HepG2 (cell line): ENCODE data around the gene LCAT. TPM values are rescaled to one million over a fixed set of nuclear protein-coding genes. Genes with fewer than 3 reads are reported as not detected.

ENCODE experiments used
- ATAC-seq: fragments of 200-7000 bp; cut with Tn5 transposase; 3 replicates; pipeline ENCODE4 v1.9.1; 2020; ENCODE audit warnings: mild to moderate bottlenecking, moderate library complexity
- BruUV-seq: library from RNA; stranded (reverse); fragments of 400-500 nt; replicated peaks from 2 replicates; lab custom pipeline; 2021; lab: Mats Ljungman, UMichigan
- CTCF ChIA-PET: fragments of 300-600 bp; formaldehyde crosslinking; extraction: SDS; loops from one replicate; lab custom pipeline; 2021; ENCODE audit warnings: low total read pairs, inconsistent platforms, low intra/inter-chr PET ratio; lab: Yijun Ruan, JAX
- POLR2A ChIA-PET: fragments of 350-600 bp; sonication (Branson Sonifier 250); formaldehyde crosslinking; loops from one replicate; lab custom pipeline; 2020; ENCODE audit warnings: antibody characterized with exemption, inconsistent platforms; lab: Yijun Ruan, JAX
- DNase-seq: peaks from one replicate; pipeline ENCODE4 v3.0.0-alpha.2; 2015; ENCODE audit warnings: low spot score
- FAIRE-seq: peaks from 3 replicates; lab custom pipeline; 2011; peaks lifted over from hg19 to GRCh38; lab: Jason Lieb, UNC
- H2AFZ ChIP-seq: one replicate; pipeline ENCODE4 v1.6.1; 2011; ENCODE audit warnings: low read length, inconsistent platforms
- H3K27ac ChIP-seq: fragments of 300-600 bp; 3 replicates; pipeline ENCODE4 v1.8.0; 2011; ENCODE audit warnings: mixed run types, mild to moderate bottlenecking, mixed read lengths, low read length, inconsistent platforms; ENCODE audit not compliant: insufficient read depth; ENCODE audit errors: extremely low read length
- H3K27me3 ChIP-seq, 2 experiments: fragments of 200-600 bp in 1 of 2; 2 replicates in 1 of 2; 3 replicates in 1 of 2; pipeline versions ENCODE4 v1.6.0 to v1.8.0; 2011; ENCODE audit warnings: low read length in 2 of 2, mild to moderate bottlenecking in 2 of 2, moderate library complexity in 2 of 2, inconsistent platforms in 1 of 2; ENCODE audit not compliant: insufficient read depth in 2 of 2, control insufficient read depth in 1 of 2
- H3K36me3 ChIP-seq, 2 experiments: fragments of 200-600 bp in 1 of 2; replicated peaks in 1 of 2; 2 replicates in 1 of 2; 3 replicates in 1 of 2; pipeline versions ENCODE4 v1.5.1 to v1.8.0; 2011; ENCODE audit warnings: low read length in 2 of 2, inconsistent platforms in 1 of 2; ENCODE audit not compliant: insufficient read depth in 2 of 2, control insufficient read depth in 1 of 2
- H3K4me1 ChIP-seq: 2 replicates; pipeline ENCODE4 v1.5.1; 2012; ENCODE audit warnings: low read length, inconsistent platforms; ENCODE audit not compliant: insufficient read depth
- H3K4me2 ChIP-seq: 2 replicates; pipeline ENCODE4 v1.6.0; 2011; ENCODE audit warnings: low read depth, low read length, inconsistent platforms
- H3K4me3 ChIP-seq, 3 experiments: fragments of 200-600 bp in 1 of 3; sonication (generic), shearing (Covaris generic) in 1 of 3; replicated peaks in 1 of 3; 2 replicates each; pipeline ENCODE4 v1.5.1; 2011 to 2016; ENCODE audit warnings: low read length in 3 of 3, inconsistent platforms in 2 of 3, low read depth in 2 of 3, mild to moderate bottlenecking in 2 of 3, control low read depth in 1 of 3, mixed read lengths in 1 of 3; ENCODE audit not compliant: insufficient read depth in 1 of 3
- H3K79me2 ChIP-seq: one replicate; pipeline ENCODE4 v1.6.1; 2011; ENCODE audit warnings: low read length, inconsistent platforms; ENCODE audit not compliant: insufficient read depth
- H3K9ac ChIP-seq: 2 replicates; pipeline ENCODE4 v1.6.0; 2011; ENCODE audit warnings: mild to moderate bottlenecking, low read depth, low read length, inconsistent platforms; ENCODE audit not compliant: insufficient read depth
- H3K9me3 ChIP-seq: 2 replicates; pipeline ENCODE4 v1.5.1; 2012; ENCODE audit warnings: mild to moderate bottlenecking, low read length
- H4K20me1 ChIP-seq: 2 replicates; pipeline ENCODE4 v1.6.0; 2011; ENCODE audit warnings: inconsistent platforms, mild to moderate bottlenecking, low read length, moderate library complexity; ENCODE audit not compliant: insufficient read depth
- DMAP1 ChIP-seq: IDR thresholded peaks from 2 replicates; pipeline ENCODE4 v1.6.1; 2016
- EHMT2 ChIP-seq: fragments of 200-600 bp; sonication (generic); IDR thresholded peaks from 2 replicates; pipeline ENCODE4 v1.7.0; 2017; ENCODE audit warnings: antibody characterized with exemption, low read depth, low read length, borderline replicate concordance
- FLYWCH1 ChIP-seq: sonication (generic); formaldehyde crosslinking; IDR thresholded peaks from 2 replicates; pipeline ENCODE4 v1.8.1; 2023; ENCODE audit warnings: mild to moderate bottlenecking, missing genetic modification reagents
- HNF4A ChIP-seq: sonication (generic); formaldehyde crosslinking; IDR thresholded peaks from 2 replicates; pipeline ENCODE4 v1.4.0; 2020; ENCODE audit warnings: missing genetic modification reagents
- KDM3A ChIP-seq: IDR thresholded peaks from 2 replicates; pipeline ENCODE4 v1.6.1; 2018; ENCODE audit warnings: low read depth, missing compliant biosample characterization
- RBAK ChIP-seq: sonication (generic); formaldehyde crosslinking; IDR thresholded peaks from 2 replicates; pipeline ENCODE4 v1.5.1; 2020; ENCODE audit warnings: mild to moderate bottlenecking, missing genetic modification reagents
- RFXAP ChIP-seq: sonication (generic); formaldehyde crosslinking; IDR thresholded peaks from 2 replicates; pipeline ENCODE4 v1.4.0; 2020; ENCODE audit warnings: missing genetic modification reagents, borderline replicate concordance
- SALL1 ChIP-seq: sonication (generic); formaldehyde crosslinking; IDR thresholded peaks from 2 replicates; pipeline ENCODE4 v1.8.0; 2022; ENCODE audit warnings: mild to moderate bottlenecking, missing genetic modification reagents
- SIX1 ChIP-seq: sonication (generic); formaldehyde crosslinking; IDR thresholded peaks from 2 replicates; pipeline ENCODE4 v1.4.0; 2020; ENCODE audit warnings: missing genetic modification reagents, borderline replicate concordance
- ZFP36L1 ChIP-seq: sonication (generic); formaldehyde crosslinking; IDR thresholded peaks from 2 replicates; pipeline ENCODE4 v1.8.0; 2022; ENCODE audit warnings: mild to moderate bottlenecking, missing genetic modification reagents, moderate library complexity
- ZFX ChIP-seq: sonication (generic); formaldehyde crosslinking; IDR thresholded peaks from 2 replicates; pipeline ENCODE4 v1.4.0; 2020; ENCODE audit warnings: mild to moderate bottlenecking, low read depth, missing genetic modification reagents, moderate library complexity
- ZFY ChIP-seq: sonication (generic); formaldehyde crosslinking; IDR thresholded peaks from 2 replicates; pipeline ENCODE4 v1.4.0; 2020; ENCODE audit warnings: missing genetic modification reagents
- ZNF263 ChIP-seq: sonication (generic); formaldehyde crosslinking; IDR thresholded peaks from 2 replicates; pipeline ENCODE4 v1.4.0; 2020; ENCODE audit warnings: missing genetic modification reagents
- ZNF614 ChIP-seq: IDR thresholded peaks from 2 replicates; pipeline ENCODE4 v1.6.1; 2018; ENCODE audit warnings: missing biosample characterization, missing genetic modification reagents, inconsistent platforms, borderline replicate concordance
- ZNF672 ChIP-seq: sonication (generic); formaldehyde crosslinking; IDR thresholded peaks from 2 replicates; pipeline ENCODE4 v1.8.1; 2022; ENCODE audit warnings: missing genetic modification reagents
- ZNF710 ChIP-seq: sonication (generic); formaldehyde crosslinking; IDR thresholded peaks from 2 replicates; pipeline ENCODE4 v1.5.0; 2020; ENCODE audit warnings: mild to moderate bottlenecking, missing genetic modification reagents, borderline replicate concordance
- WGBS: methylation state at CpG from one replicate; pipeline ENCODE4 v1.1.6; 2017; ENCODE audit warnings: low lambda C conversion rate; 5-methylcytosine and 5-hydroxymethylcytosine counted together
- in situ Hi-C: cut with HindIII; loops from 2 replicates; pipeline ENCODE4 v1.10.0; 2017; ENCODE audit warnings: low pct_unique_long_range_greater_than_20kb; ENCODE audit not compliant: extremely low pct_ligation_motif_present
- intact Hi-C: fragments of 100-400 bp; cut with micrococcal nuclease; formaldehyde crosslinking; loops from one replicate; pipeline ENCODE4 v1.10.0; 2022; ENCODE audit not compliant: unreplicated experiment
- polyA plus RNA-seq, 8 experiments: library from polyadenylated mRNA; depleted of rRNA in 3 of 8; stranded (reverse) in 7 of 8; unstranded in 1 of 8; fragments of >200 nt; fragmentation: Illumina TruSeq in 4 of 8; extraction: Trizol in 4 of 8; gene quantifications; 2 replicates each; pipeline versions ENCODE4 v1.2.1 to v1.2.3, GENCODE V29; 2011 to 2016; ENCODE audit warnings: low read depth in 4 of 8, missing spikeins in 1 of 8, mixed read lengths in 1 of 8; ENCODE audit not compliant: insufficient read depth in 1 of 8
- total RNA-seq, 5 experiments: library from RNA; depleted of rRNA; stranded (reverse); fragments of >200 nt; fragmentation: Illumina TruSeq; extraction: Trizol; gene quantifications; 2 replicates each; pipeline ENCODE4 v1.2.3, GENCODE V29; 2016; ENCODE audit warnings: low read depth in 1 of 5
- TF ChIP-seq, protein P1 (sequence below): conservative IDR thresholded peaks from 2 replicates; pipeline ENCODE4 v1.6.1; 2018; ENCODE audit warnings: missing genetic modification reagents
- TF ChIP-seq, protein P2 (sequence below): sonication (generic); formaldehyde crosslinking; IDR thresholded peaks from 2 replicates; pipeline ENCODE4 v1.5.1; 2020; ENCODE audit warnings: mild to moderate bottlenecking, missing genetic modification reagents, moderate library complexity

Gene LCAT
- total and polyA plus RNA-seq, 2 of the 13 experiments (the other 11 are each of a cell fraction or from before 2014, with no cell fraction given), result 36.1 to 38.9 TPM

DNA sequence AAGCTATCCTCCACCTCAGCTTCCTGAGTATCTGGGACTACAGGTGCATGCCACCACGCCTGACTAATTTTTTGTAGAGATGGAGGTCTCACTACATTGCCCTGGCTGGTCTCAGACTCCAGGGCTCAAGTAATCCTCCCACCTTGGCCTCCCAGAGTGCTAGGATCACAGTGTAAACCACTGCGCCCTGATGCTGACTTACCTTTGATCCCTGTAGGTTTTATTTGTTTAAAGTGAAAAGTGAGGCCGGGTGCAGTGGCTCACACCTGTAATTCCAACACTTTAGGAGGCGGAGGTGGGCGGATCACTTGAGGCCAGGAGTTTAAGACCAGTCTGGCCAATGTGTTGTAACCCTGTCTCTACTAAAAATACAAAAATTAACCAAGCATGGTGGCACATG, 42.2 kb downstream of the LCAT start:
- intact Hi-C loops (no loop called here), in situ Hi-C loops (no loop called here)
- H3K4me2 ChIP-seq, result no peak overlapping the region; the same call in 1 of the 2 replicates
- H3K4me3 ChIP-seq, result no peak overlapping the region
- POLR2A ChIA-PET, result no interaction called here
- WGBS, result 60% methylated on average over 5 of the region's 5 CpGs
- H3K9me3 ChIP-seq, result no peaks in the 10 kb centered on the region
- no TSS peak for BruUV-seq
- no peaks in the 10 kb centered on the region for H3K27me3 ChIP-seq
- H3K27ac ChIP-seq, result no peak overlapping the region
- peaks cover 39% of the 10 kb centered on the region for H3K4me1 ChIP-seq
- FAIRE-seq (peak; percentile 90), ATAC-seq (peak; percentile 58), DNase-seq (peak; percentile 59)
- peaks cover 15% of the 10 kb centered on the region for H3K79me2 ChIP-seq
- H2AFZ ChIP-seq, result no peak overlapping the region
- CTCF ChIA-PET, result no interaction called here
- H3K36me3 ChIP-seq, result peaks cover 3 to 13% of the 10 kb centered on the region in 2 experiments; a peak in 4 of 5 replicates
- H4K20me1 ChIP-seq, result peaks cover 17% of the 10 kb centered on the region
- H3K9ac ChIP-seq, result no peak overlapping the region
- TF ChIP-seq, protein P1, sequence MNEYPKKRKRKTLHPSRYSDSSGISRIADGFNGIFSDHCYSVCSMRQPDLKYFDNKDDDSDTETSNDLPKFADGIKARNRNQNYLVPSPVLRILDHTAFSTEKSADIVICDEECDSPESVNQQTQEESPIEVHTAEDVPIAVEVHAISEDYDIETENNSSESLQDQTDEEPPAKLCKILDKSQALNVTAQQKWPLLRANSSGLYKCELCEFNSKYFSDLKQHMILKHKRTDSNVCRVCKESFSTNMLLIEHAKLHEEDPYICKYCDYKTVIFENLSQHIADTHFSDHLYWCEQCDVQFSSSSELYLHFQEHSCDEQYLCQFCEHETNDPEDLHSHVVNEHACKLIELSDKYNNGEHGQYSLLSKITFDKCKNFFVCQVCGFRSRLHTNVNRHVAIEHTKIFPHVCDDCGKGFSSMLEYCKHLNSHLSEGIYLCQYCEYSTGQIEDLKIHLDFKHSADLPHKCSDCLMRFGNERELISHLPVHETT (CRISPR knock-in tag), result no peak
- TF ChIP-seq ZFY (0 out of 2 replicates have a peak, but pooled peaks have one; percentile 15), ZNF263 (CRISPR knock-in tag) (0 out of 2 replicates have a peak, but pooled peaks have one; percentile 34), ZNF672 (CRISPR knock-in tag) (no peak), KDM3A (CRISPR knock-in tag) (no peak), ZFX (CRISPR knock-in tag) (0 out of 2 replicates have a peak, but pooled peaks have one; percentile 17), ZNF710 (CRISPR knock-in tag) (no peak), RBAK (CRISPR knock-in tag) (no peak), ZFP36L1 (CRISPR knock-in tag) (no peak), EHMT2 (no peak), ZNF614 (CRISPR knock-in tag) (no peak), SALL1 (no peak), FLYWCH1 (CRISPR knock-in tag) (no peak), HNF4A (CRISPR knock-in tag) (peak; percentile 68), DMAP1 (CRISPR knock-in tag) (no peak), SIX1 (CRISPR knock-in tag) (0 out of 2 replicates have a peak, but pooled peaks have one; percentile 39), RFXAP (CRISPR knock-in tag) (peak; percentile 46; the same call in 1 of the 2 replicates)
- TF ChIP-seq, protein P2, sequence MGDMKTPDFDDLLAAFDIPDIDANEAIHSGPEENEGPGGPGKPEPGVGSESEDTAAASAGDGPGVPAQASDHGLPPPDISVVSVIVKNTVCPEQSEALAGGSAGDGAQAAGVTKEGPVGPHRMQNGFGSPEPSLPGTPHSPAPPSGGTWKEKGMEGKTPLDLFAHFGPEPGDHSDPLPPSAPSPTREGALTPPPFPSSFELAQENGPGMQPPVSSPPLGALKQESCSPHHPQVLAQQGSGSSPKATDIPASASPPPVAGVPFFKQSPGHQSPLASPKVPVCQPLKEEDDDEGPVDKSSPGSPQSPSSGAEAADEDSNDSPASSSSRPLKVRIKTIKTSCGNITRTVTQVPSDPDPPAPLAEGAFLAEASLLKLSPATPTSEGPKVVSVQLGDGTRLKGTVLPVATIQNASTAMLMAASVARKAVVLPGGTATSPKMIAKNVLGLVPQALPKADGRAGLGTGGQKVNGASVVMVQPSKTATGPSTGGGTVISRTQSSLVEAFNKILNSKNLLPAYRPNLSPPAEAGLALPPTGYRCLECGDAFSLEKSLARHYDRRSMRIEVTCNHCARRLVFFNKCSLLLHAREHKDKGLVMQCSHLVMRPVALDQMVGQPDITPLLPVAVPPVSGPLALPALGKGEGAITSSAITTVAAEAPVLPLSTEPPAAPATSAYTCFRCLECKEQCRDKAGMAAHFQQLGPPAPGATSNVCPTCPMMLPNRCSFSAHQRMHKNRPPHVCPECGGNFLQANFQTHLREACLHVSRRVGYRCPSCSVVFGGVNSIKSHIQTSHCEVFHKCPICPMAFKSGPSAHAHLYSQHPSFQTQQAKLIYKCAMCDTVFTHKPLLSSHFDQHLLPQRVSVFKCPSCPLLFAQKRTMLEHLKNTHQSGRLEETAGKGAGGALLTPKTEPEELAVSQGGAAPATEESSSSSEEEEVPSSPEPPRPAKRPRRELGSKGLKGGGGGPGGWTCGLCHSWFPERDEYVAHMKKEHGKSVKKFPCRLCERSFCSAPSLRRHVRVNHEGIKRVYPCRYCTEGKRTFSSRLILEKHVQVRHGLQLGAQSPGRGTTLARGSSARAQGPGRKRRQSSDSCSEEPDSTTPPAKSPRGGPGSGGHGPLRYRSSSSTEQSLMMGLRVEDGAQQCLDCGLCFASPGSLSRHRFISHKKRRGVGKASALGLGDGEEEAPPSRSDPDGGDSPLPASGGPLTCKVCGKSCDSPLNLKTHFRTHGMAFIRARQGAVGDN (CRISPR knock-in tag), result peak; percentile 20; the same call in 1 of the 2 replicates
